ENCODE measurements around the gene TPM3. TPM values are rescaled to one million over a fixed set of nuclear protein-coding genes. Genes with fewer than 3 reads are reported as not detected.

The TPM3 gene
- polyA plus RNA-seq (339 and 356 TPM in 2 replicates), polyA minus RNA-seq (205 and 256 TPM in 2 replicates)

DNA sequence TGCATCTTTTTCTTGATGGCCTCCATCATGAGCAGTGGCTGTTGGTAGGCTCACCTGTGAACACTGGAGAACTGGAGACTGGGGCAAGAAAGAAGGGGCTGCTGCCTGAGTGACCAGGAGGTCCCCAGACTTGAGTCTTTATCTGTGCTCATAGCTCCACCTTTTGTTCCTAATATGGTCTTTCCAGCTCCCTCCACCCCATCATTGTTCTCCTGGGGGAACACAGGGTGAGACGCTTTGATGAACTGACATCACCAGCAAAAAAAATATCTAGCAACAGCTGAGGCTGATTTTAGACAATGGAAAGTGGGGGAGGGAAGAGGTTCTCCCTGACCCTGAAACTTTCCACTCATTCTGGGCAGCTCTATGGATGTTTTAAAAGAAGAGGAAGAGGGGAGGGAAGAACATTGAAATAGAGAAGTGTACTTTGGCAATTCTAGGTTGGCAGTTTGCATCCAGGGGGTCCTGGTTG, at the start of gene TPM3:
Gene TPM3, minus strand, starts transcription at position 111 of the 472 bp plus-strand sequence. Its CDS starts 82 bp downstream, at position 29.
- Histone ChIP-seq H3K9me3 (ENCODE audit: low read length) (no peaks in the 10 kb centered on the region), H3K36me3 (ENCODE audit: insufficient read depth, low read length) (no peaks in the 10 kb centered on the region), H3K79me2 (replicated peaks; ENCODE audit: insufficient read depth, low read length) (no peaks in the 10 kb centered on the region), H3K27ac (ENCODE audit: low read length) (no peak within 1 kb of the TSS), H3K27me3 (ENCODE audit: insufficient read depth, low read depth, low read length) (no peaks in the 10 kb centered on the region), H3K9me2 (ENCODE audit: insufficient read depth, low read length) (no peaks in the 10 kb centered on the region), H3K4me3 (ENCODE audit: low read length) (no peak within 1 kb of the TSS), H3K9ac (ENCODE audit: low read length) (no peak within 1 kb of the TSS), H3K4me2 (ENCODE audit: low read length) (no peak within 1 kb of the TSS), H3F3A (ENCODE audit: insufficient read depth, low read length, poor library complexity, severe bottlenecking) (no peaks in the 10 kb centered on the region), H4K20me1 (ENCODE audit: insufficient read depth) (no peaks in the 10 kb centered on the region), H2AFZ (ENCODE audit: low read depth, low read length) (no peak within 1 kb of the TSS)
- TF ChIP-seq, protein P1, sequence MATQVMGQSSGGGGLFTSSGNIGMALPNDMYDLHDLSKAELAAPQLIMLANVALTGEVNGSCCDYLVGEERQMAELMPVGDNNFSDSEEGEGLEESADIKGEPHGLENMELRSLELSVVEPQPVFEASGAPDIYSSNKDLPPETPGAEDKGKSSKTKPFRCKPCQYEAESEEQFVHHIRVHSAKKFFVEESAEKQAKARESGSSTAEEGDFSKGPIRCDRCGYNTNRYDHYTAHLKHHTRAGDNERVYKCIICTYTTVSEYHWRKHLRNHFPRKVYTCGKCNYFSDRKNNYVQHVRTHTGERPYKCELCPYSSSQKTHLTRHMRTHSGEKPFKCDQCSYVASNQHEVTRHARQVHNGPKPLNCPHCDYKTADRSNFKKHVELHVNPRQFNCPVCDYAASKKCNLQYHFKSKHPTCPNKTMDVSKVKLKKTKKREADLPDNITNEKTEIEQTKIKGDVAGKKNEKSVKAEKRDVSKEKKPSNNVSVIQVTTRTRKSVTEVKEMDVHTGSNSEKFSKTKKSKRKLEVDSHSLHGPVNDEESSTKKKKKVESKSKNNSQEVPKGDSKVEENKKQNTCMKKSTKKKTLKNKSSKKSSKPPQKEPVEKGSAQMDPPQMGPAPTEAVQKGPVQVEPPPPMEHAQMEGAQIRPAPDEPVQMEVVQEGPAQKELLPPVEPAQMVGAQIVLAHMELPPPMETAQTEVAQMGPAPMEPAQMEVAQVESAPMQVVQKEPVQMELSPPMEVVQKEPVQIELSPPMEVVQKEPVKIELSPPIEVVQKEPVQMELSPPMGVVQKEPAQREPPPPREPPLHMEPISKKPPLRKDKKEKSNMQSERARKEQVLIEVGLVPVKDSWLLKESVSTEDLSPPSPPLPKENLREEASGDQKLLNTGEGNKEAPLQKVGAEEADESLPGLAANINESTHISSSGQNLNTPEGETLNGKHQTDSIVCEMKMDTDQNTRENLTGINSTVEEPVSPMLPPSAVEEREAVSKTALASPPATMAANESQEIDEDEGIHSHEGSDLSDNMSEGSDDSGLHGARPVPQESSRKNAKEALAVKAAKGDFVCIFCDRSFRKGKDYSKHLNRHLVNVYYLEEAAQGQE (IDR thresholded peaks at IDR 0.05; ENCODE audit: borderline replicate concordance) = no peak
- no peak for TF ChIP-seq RAD21 (conservative IDR thresholded peaks at IDR 0.05)
- TF ChIP-seq TAF1 (IDR thresholded peaks at IDR 0.05; ENCODE audit: low read depth) = no peak
- no peak for TF ChIP-seq SMC3 (conservative IDR thresholded peaks at IDR 0.05; ENCODE audit: poor library complexity)
- no peak for TF ChIP-seq MXI1 (conservative IDR thresholded peaks at IDR 0.05; ENCODE audit: poor library complexity, severe bottlenecking)
- TF ChIP-seq, protein P2, sequence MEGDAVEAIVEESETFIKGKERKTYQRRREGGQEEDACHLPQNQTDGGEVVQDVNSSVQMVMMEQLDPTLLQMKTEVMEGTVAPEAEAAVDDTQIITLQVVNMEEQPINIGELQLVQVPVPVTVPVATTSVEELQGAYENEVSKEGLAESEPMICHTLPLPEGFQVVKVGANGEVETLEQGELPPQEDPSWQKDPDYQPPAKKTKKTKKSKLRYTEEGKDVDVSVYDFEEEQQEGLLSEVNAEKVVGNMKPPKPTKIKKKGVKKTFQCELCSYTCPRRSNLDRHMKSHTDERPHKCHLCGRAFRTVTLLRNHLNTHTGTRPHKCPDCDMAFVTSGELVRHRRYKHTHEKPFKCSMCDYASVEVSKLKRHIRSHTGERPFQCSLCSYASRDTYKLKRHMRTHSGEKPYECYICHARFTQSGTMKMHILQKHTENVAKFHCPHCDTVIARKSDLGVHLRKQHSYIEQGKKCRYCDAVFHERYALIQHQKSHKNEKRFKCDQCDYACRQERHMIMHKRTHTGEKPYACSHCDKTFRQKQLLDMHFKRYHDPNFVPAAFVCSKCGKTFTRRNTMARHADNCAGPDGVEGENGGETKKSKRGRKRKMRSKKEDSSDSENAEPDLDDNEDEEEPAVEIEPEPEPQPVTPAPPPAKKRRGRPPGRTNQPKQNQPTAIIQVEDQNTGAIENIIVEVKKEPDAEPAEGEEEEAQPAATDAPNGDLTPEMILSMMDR (IDR thresholded peaks at IDR 0.05; ENCODE audit: poor library complexity, severe bottlenecking) = no peak
- TF ChIP-seq EP300 (conservative IDR thresholded peaks at IDR 0.05; ENCODE audit: poor library complexity, severe bottlenecking) = no peak
- TF ChIP-seq POLR2AphosphoS5 (IDR thresholded peaks at IDR 0.05) = no peak
- TF ChIP-seq EZH2 (IDR thresholded peaks at IDR 0.05; ENCODE audit: borderline replicate concordance, insufficient read depth, low read length, poor library complexity, severe bottlenecking) = no peak

DNA sequence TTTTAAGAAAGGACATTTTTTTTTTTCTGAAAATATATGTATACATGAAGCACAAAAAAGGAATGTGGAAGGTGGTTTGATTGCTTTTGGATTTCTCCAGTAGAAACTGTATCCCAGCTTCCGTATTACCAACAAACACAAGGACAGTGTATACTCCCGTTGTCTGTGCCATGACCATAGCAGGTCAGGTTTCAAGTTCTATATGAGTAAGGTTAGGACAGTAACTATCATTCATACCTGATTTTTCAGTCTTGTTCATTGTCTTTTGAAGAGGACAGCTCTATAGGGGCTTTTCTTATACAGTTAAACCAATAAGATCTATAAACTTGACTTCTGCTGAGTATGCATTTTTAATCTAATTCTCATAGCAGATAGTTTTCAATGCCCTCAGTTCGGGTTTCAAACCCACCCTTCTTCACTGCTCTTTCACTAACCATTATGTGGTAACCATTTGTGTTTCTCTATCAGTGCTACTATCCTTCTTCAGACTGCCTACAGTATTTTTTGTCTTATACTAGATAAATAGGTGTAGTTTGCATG, 48.5 kb upstream of the TPM3 start:
- Histone ChIP-seq H3K79me2 (replicated peaks; ENCODE audit: insufficient read depth, low read length) (no peaks in the 10 kb centered on the region), H3K27ac (ENCODE audit: low read length) (no peak overlapping the region), H3K9ac (ENCODE audit: low read length) (no peak overlapping the region), H3K4me2 (ENCODE audit: low read length) (no peak overlapping the region), H3K9me3 (ENCODE audit: low read length) (no peaks in the 10 kb centered on the region), H3F3A (ENCODE audit: insufficient read depth, low read length, poor library complexity, severe bottlenecking) (no peaks in the 10 kb centered on the region), H3K27me3 (ENCODE audit: insufficient read depth, low read depth, low read length) (no peaks in the 10 kb centered on the region), H2AFZ (ENCODE audit: low read depth, low read length) (no peak overlapping the region), H3K9me2 (ENCODE audit: insufficient read depth, low read length) (no peaks in the 10 kb centered on the region), H3K36me3 (ENCODE audit: insufficient read depth, low read length) (peaks cover 16% of the 10 kb centered on the region), H4K20me1 (ENCODE audit: insufficient read depth) (peaks cover 6% of the 10 kb centered on the region), H3K4me3 (ENCODE audit: low read length) (no peak overlapping the region)
- TF ChIP-seq, protein P2 (IDR thresholded peaks at IDR 0.05; ENCODE audit: poor library complexity, severe bottlenecking) = no peak
- TF ChIP-seq TAF1 (IDR thresholded peaks at IDR 0.05; ENCODE audit: low read depth) (no peak), POLR2AphosphoS5 (IDR thresholded peaks at IDR 0.05) (no peak), RAD21 (conservative IDR thresholded peaks at IDR 0.05) (no peak), EP300 (conservative IDR thresholded peaks at IDR 0.05; ENCODE audit: poor library complexity, severe bottlenecking) (no peak), MXI1 (conservative IDR thresholded peaks at IDR 0.05; ENCODE audit: poor library complexity, severe bottlenecking) (no peak), SMC3 (conservative IDR thresholded peaks at IDR 0.05; ENCODE audit: poor library complexity) (no peak), EZH2 (IDR thresholded peaks at IDR 0.05; ENCODE audit: borderline replicate concordance, insufficient read depth, low read length, poor library complexity, severe bottlenecking) (no peak)
- TF ChIP-seq, protein P1 (IDR thresholded peaks at IDR 0.05; ENCODE audit: borderline replicate concordance) = no peak
